K562 (cell line): Measurements from ENCODE around the gene RPUSD1. TPM values are rescaled to one million over a fixed set of nuclear protein-coding genes. Genes with fewer than 3 reads are reported as not detected.

Experiments
- ATAC-seq: fragments of 200-7000 bp; cut with Tn5 transposase; 3 replicates; pipeline ENCODE4 v1.9.1; 2020; ENCODE audit warnings: moderate library complexity
- BruUV-seq: library from RNA; stranded (reverse); fragments of 400-500 nt; replicated peaks from 2 replicates; lab custom pipeline; 2021; lab: Mats Ljungman, UMichigan
- CTCF ChIA-PET: fragments of 300-600 bp; formaldehyde crosslinking; extraction: SDS; loops from one replicate; lab custom pipeline; 2021; ENCODE audit warnings: low intra/inter-chr PET ratio; lab: Yijun Ruan, JAX
- POLR2A ChIA-PET: fragments of 300-600, 350-650 bp; sonication (Branson Sonifier 250); formaldehyde crosslinking; extraction: SDS; loops from one replicate; lab custom pipeline; 2021; ENCODE audit warnings: antibody characterized with exemption, inconsistent platforms; lab: Yijun Ruan, JAX
- DNase-seq, 4 experiments: peaks; one replicate each; pipeline versions ENCODE4 v3.0.0 to v3.0.0-alpha.2; 2011 to 2018; ENCODE audit warnings: low spot score in 3 of 4, mixed read lengths in 3 of 4; ENCODE audit errors: extremely low read depth in 1 of 4
- FAIRE-seq: peaks from 2 replicates; lab custom pipeline; 2011; peaks lifted over from hg19 to GRCh38; lab: Jason Lieb, UNC
- H2AFZ ChIP-seq: 2 replicates; pipeline ENCODE4 v1.6.0; 2011; ENCODE audit warnings: low read depth, low read length, control low read depth, inconsistent platforms
- H3K27ac ChIP-seq: fragments of 200-600 bp; 3 replicates; pipeline ENCODE4 v1.8.0; 2011; ENCODE audit warnings: low read depth, mild to moderate bottlenecking, control low read depth, inconsistent platforms, low read length, moderate library complexity, mixed read lengths; ENCODE audit errors: extremely low read depth
- H3K27me3 ChIP-seq, 2 experiments: fragments of 300-600 bp in 1 of 2; 2 replicates in 1 of 2; 3 replicates in 1 of 2; pipeline versions ENCODE4 v1.6.0 to v1.8.0; 2011; ENCODE audit warnings: inconsistent platforms in 2 of 2, low read length in 2 of 2, mild to moderate bottlenecking in 1 of 2, mixed read lengths in 1 of 2, moderate library complexity in 1 of 2; ENCODE audit not compliant: control insufficient read depth in 2 of 2, insufficient read depth in 2 of 2
- H3K36me3 ChIP-seq: fragments of 300-600 bp; 3 replicates; pipeline ENCODE4 v1.8.0; 2011; ENCODE audit warnings: mild to moderate bottlenecking, low read length, inconsistent platforms; ENCODE audit not compliant: control insufficient read depth, insufficient read depth
- H3K4me1 ChIP-seq, 2 experiments: fragments of 200-600 bp in 1 of 2; replicated peaks in 1 of 2; 2 replicates in 1 of 2; 3 replicates in 1 of 2; pipeline versions ENCODE4 v1.5.1 to v1.8.0; 2011; ENCODE audit warnings: inconsistent platforms in 2 of 2, low read length in 2 of 2, mild to moderate bottlenecking in 1 of 2, mixed read lengths in 1 of 2, moderate library complexity in 1 of 2; ENCODE audit not compliant: control insufficient read depth in 2 of 2, insufficient read depth in 2 of 2
- H3K4me2 ChIP-seq: 2 replicates; pipeline ENCODE4 v1.6.1; 2011; ENCODE audit warnings: low read length, control low read depth, inconsistent platforms, mixed read lengths; ENCODE audit not compliant: insufficient read depth
- H3K4me3 ChIP-seq: fragments of 200-600 bp; sonication (generic), shearing (Covaris generic); 2 replicates; pipeline ENCODE4 v1.5.1; 2016; ENCODE audit warnings: control low read depth, inconsistent platforms
- H3K79me2 ChIP-seq: fragments of 200-600 bp; 3 replicates; pipeline ENCODE4 v1.8.0; 2011; ENCODE audit warnings: low read length, inconsistent platforms; ENCODE audit not compliant: control insufficient read depth, insufficient read depth
- H3K9ac ChIP-seq, 2 experiments: 2 replicates each; pipeline versions ENCODE4 v1.6.0 to v1.6.1; 2011; ENCODE audit warnings: low read depth in 2 of 2, low read length in 2 of 2, control low read depth in 1 of 2, inconsistent platforms in 1 of 2, mild to moderate bottlenecking in 1 of 2, mixed read lengths in 1 of 2; ENCODE audit not compliant: insufficient read depth in 1 of 2
- H3K9me1 ChIP-seq: one replicate; pipeline ENCODE4 v1.6.0; 2011; ENCODE audit warnings: inconsistent platforms, mild to moderate bottlenecking, low read length, moderate library complexity; ENCODE audit not compliant: control insufficient read depth, insufficient read depth
- H3K9me3 ChIP-seq: replicated peaks from 2 replicates; pipeline ENCODE4 v1.5.1; 2011; ENCODE audit warnings: low read depth, low read length, inconsistent platforms; ENCODE audit not compliant: control insufficient read depth, insufficient read depth
- H4K20me1 ChIP-seq: replicated peaks from 2 replicates; pipeline ENCODE4 v1.6.1; 2011; ENCODE audit warnings: low read length, inconsistent platforms, mixed read lengths; ENCODE audit not compliant: control insufficient read depth, insufficient read depth
- EP400 ChIP-seq: fragments of 450-650 bp; IDR thresholded peaks from 2 replicates; pipeline ENCODE4 v1.6.1; 2017; ENCODE audit warnings: antibody characterized with exemption, mild to moderate bottlenecking, moderate library complexity
- PPARD ChIP-seq: fragments of 250-450 bp; sonication (Bioruptor Pico); IDR thresholded peaks from 2 replicates; pipeline ENCODE4 v1.8.0; 2022; ENCODE audit warnings: inconsistent platforms, mild to moderate bottlenecking, moderate library complexity
- REST ChIP-seq, 2 experiments: fragments of 450-650 bp; formaldehyde crosslinking in 1 of 2; IDR thresholded peaks; 2 replicates each; pipeline versions ENCODE4 v1.4.0 to v1.6.1; 2014 to 2020; ENCODE audit warnings: mild to moderate bottlenecking in 2 of 2, borderline replicate concordance in 1 of 2, low read depth in 1 of 2
- SRF ChIP-seq, 2 experiments: fragments of 250-450, 450-650 bp in 1 of 2; sonication (Bioruptor Pico) in 1 of 2; sonication (generic) in 1 of 2; formaldehyde crosslinking; IDR thresholded peaks; 2 replicates each; pipeline versions ENCODE4 v1.5.0 to v1.5.1; 2020 to 2022; ENCODE audit warnings: mild to moderate bottlenecking in 1 of 2, missing genetic modification reagents in 1 of 2
- WGBS: fragments of 100-300 bp; shearing (Covaris generic); methylation state at CpG from one replicate; pipeline ENCODE4 v1.1.6; 2016; ENCODE audit warnings: low coverage, mixed read lengths; ENCODE audit not compliant: insufficient coverage; ENCODE audit errors: missing lambda C conversion rate; 5-methylcytosine and 5-hydroxymethylcytosine counted together
- in situ Hi-C: fragments of 300-500 bp; cut with MboI; formaldehyde crosslinking; loops from 4 replicates; pipeline ENCODE4 v1.15.0; 2018; ENCODE audit warnings: inconsistent platforms, mixed read lengths
- intact Hi-C: fragments of 100-400 bp; cut with micrococcal nuclease; formaldehyde crosslinking; loops from 2 replicates; pipeline ENCODE4 v1.14.2; 2022
- polyA plus RNA-seq, 8 experiments: library from polyadenylated mRNA; depleted of rRNA in 4 of 8; stranded (reverse) in 5 of 8; unstranded in 3 of 8; fragments of >200 nt; fragmentation: Nextera tagmentation in 2 of 8; fragmentation: Illumina TruSeq in 1 of 8; extraction: Ambion mirVana in 2 of 8; extraction: Trizol in 1 of 8; gene quantifications; 2 replicates each; pipeline versions ENCODE4 v1.2.1 to v1.2.3, GENCODE V29; 2011 to 2014; ENCODE audit warnings: inconsistent platforms in 1 of 8, missing spikeins in 1 of 8
- total RNA-seq, 7 experiments: library from RNA; depleted of rRNA in 6 of 7; stranded (reverse); fragments of >200 nt in 6 of 7; fragmentation: Illumina TruSeq in 2 of 7; extraction: Trizol in 2 of 7; gene quantifications; 2 replicates each; pipeline versions ENCODE4 v1.2.1 to v1.2.3, GENCODE V29; 2011 to 2021; ENCODE audit warnings: low replicate concordance in 1 of 7
- TF ChIP-seq, protein P1 (sequence below): fragments of 150-350 bp; IDR thresholded peaks from 2 replicates; pipeline ENCODE4 v1.6.1; 2014; ENCODE audit warnings: low read depth, mild to moderate bottlenecking, low read length, borderline replicate concordance

Gene RPUSD1
- total and polyA plus RNA-seq, 9 of the 15 experiments (the other 6 are each of a cell fraction or from before 2014, with no cell fraction given) = 0.45 to 56.6 (median 12.0) TPM

- TF ChIP-seq, protein P1, sequence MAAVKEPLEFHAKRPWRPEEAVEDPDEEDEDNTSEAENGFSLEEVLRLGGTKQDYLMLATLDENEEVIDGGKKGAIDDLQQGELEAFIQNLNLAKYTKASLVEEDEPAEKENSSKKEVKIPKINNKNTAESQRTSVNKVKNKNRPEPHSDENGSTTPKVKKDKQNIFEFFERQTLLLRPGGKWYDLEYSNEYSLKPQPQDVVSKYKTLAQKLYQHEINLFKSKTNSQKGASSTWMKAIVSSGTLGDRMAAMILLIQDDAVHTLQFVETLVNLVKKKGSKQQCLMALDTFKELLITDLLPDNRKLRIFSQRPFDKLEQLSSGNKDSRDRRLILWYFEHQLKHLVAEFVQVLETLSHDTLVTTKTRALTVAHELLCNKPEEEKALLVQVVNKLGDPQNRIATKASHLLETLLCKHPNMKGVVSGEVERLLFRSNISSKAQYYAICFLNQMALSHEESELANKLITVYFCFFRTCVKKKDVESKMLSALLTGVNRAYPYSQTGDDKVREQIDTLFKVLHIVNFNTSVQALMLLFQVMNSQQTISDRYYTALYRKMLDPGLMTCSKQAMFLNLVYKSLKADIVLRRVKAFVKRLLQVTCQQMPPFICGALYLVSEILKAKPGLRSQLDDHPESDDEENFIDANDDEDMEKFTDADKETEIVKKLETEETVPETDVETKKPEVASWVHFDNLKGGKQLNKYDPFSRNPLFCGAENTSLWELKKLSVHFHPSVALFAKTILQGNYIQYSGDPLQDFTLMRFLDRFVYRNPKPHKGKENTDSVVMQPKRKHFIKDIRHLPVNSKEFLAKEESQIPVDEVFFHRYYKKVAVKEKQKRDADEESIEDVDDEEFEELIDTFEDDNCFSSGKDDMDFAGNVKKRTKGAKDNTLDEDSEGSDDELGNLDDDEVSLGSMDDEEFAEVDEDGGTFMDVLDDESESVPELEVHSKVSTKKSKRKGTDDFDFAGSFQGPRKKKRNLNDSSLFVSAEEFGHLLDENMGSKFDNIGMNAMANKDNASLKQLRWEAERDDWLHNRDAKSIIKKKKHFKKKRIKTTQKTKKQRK = no peak
- TF ChIP-seq PPARD (CRISPR knock-in tag) = no peak
Measured at GRCh38 chr16:785563-786535, 2.3 kb downstream of the RPUSD1 start (continued).

- Histone ChIP-seq H3K36me3 (peaks cover 29% of the 10 kb centered on the region; the same call in 2 of the 3 replicates), H2AFZ (no peak overlapping the region), H3K79me2 (peaks cover 23% of the 10 kb centered on the region), H3K4me1 (peaks cover 16 to 91% of the 10 kb centered on the region in 2 experiments; a peak in 4 of 5 replicates), H3K9me1 (no peaks in the 10 kb centered on the region), H3K9me3 (no peaks in the 10 kb centered on the region), H3K4me2 (no peak overlapping the region), H3K27me3 (peaks cover 0 to 11% of the 10 kb centered on the region in 2 experiments; a peak in 2 of 5 replicates), H4K20me1 (peaks cover 14% of the 10 kb centered on the region), H3K4me3 (no peak overlapping the region), H3K27ac (no peak overlapping the region), H3K9ac (peak overlapping the region in 1 of 2 experiments; percentile 29; a peak in 1 of 4 replicates)
- in situ Hi-C loops = no loop called here
- no peak for DNase-seq
- intact Hi-C loops = no loop called here
- no peak for FAIRE-seq
- no peak for ATAC-seq
- BruUV-seq = no TSS peak
- WGBS = 91% methylated on average over 11 of the region's 19 CpGs
- POLR2A ChIA-PET = interaction anchor here (0.5 to 1.3 kb wide), 11 partner anchors 11 to 1171 kb away, joined by 3 to 5 read pairs (median 3); no protein-coding TSS in a partner anchor
- CTCF ChIA-PET = interaction anchor here (0.5 to 3.9 kb wide), 3 partner anchors 35 to 89 kb away, joined by 4 to 73 read pairs (median 6); no protein-coding TSS in a partner anchor
- TF ChIP-seq SRF (CRISPR knock-in tag; IDR thresholded peaks at IDR 0.05) = no peak
- no peak for TF ChIP-seq EP400
- TF ChIP-seq REST (IDR thresholded peaks at IDR 0.05; ENCODE audit: borderline replicate concordance) = no peak
- no peak for TF ChIP-seq REST (CRISPR knock-in tag; IDR thresholded peaks at IDR 0.05; ENCODE audit: low read depth)
Measured at GRCh38 chr16:784431-784830, 3.8 kb downstream of the RPUSD1 start.
